OCI-LY3 (cell line): ENCODE data around the gene CDKN1C.

Experiments
- H2AFZ ChIP-seq: fragments of 200-600, 300-600 bp; shearing (Covaris generic); 2 replicates; pipeline ENCODE4 v1.6.0; 2014; ENCODE audit warnings: antibody characterized with exemption, low read depth, low read length
- H3K27ac ChIP-seq: fragments of 200-600, 300-600 bp; sonication (generic); 2 replicates; pipeline ENCODE4 v1.5.1; 2014; ENCODE audit warnings: mild to moderate bottlenecking, low read length, moderate library complexity, mixed read lengths
- H3K27me3 ChIP-seq: fragments of 200-600, 300-600 bp; sonication (generic); 2 replicates; pipeline ENCODE4 v1.6.1; 2014; ENCODE audit warnings: low read depth, low read length, mixed read lengths
- H3K36me3 ChIP-seq: fragments of 200-600, 300-600 bp; sonication (generic); replicated peaks from 2 replicates; pipeline ENCODE3; 2014; ENCODE audit warnings: low read depth, low read length, mixed read lengths
- H3K4me1 ChIP-seq: fragments of 300-600, 200-600 bp; sonication (generic); 2 replicates; pipeline ENCODE4 v1.6.1; 2014; ENCODE audit warnings: low read length, mixed read lengths
- H3K4me2 ChIP-seq: fragments of 200-600, 300-600 bp; sonication (generic); 2 replicates; pipeline ENCODE4 v1.6.1; 2014; ENCODE audit warnings: low read length, mixed read lengths
- H3K4me3 ChIP-seq: fragments of 300-600, 200-600 bp; sonication (generic); 2 replicates; pipeline ENCODE4 v1.5.1; 2014; ENCODE audit warnings: antibody characterized with exemption, mild to moderate bottlenecking, low read length, moderate library complexity
- H3K79me2 ChIP-seq: fragments of 300-600, 200-600 bp; shearing (Covaris generic); 2 replicates; pipeline ENCODE4 v1.6.1; 2014; ENCODE audit warnings: mild to moderate bottlenecking, low read length, mixed read lengths
- H3K9ac ChIP-seq: fragments of 300-600, 200-600 bp; shearing (Covaris generic); 2 replicates; pipeline ENCODE4 v1.6.0; 2014; ENCODE audit warnings: mild to moderate bottlenecking, low read length, moderate library complexity
- H3K9me3 ChIP-seq: fragments of 200-600, 300-600 bp; shearing (Covaris generic); 2 replicates; pipeline ENCODE4 v1.6.1; 2014; ENCODE audit warnings: low read length, mixed read lengths; ENCODE audit not compliant: insufficient read depth
- H4K20me1 ChIP-seq: fragments of 200-600, 300-600 bp; sonication (generic); 2 replicates; pipeline ENCODE4 v1.6.1; 2016; ENCODE audit warnings: low read length, mixed read lengths; ENCODE audit not compliant: insufficient read depth
- EZH2phosphoT487 ChIP-seq: fragments of 200-600 bp; shearing (Covaris generic); IDR thresholded peaks from 2 replicates; pipeline ENCODE4 v1.6.1; 2018; ENCODE audit warnings: antibody characterized with exemption, mixed run types, low read depth
- TF ChIP-seq, protein P1 (sequence below): fragments of 200-600, 300-600 bp; sonication (generic); IDR thresholded peaks from 2 replicates; pipeline ENCODE4 v1.5.1; 2014; ENCODE audit warnings: antibody characterized with exemption, low read length, low read depth

CDKN1C gene

GRCh38 chr11:2857276-2857675 is 28.3 kb downstream of the CDKN1C start:
- H3K4me1 ChIP-seq = peaks cover 8% of the 10 kb centered on the region
- H3K4me3 ChIP-seq = no peak overlapping the region

GRCh38 chr11:2855162-2855561 is 30.4 kb downstream of the CDKN1C start:
- no peaks in the 10 kb centered on the region for H3K9me3 ChIP-seq
- no peaks in the 10 kb centered on the region for H3K27me3 ChIP-seq
- no peak overlapping the region for H3K4me2 ChIP-seq
- H4K20me1 ChIP-seq = no peaks in the 10 kb centered on the region
- H3K4me1 ChIP-seq = no peaks in the 10 kb centered on the region
- no peak overlapping the region for H3K4me3 ChIP-seq
- no peak overlapping the region for H2AFZ ChIP-seq
- H3K9ac ChIP-seq = no peak overlapping the region
- no peak overlapping the region for H3K27ac ChIP-seq
- TF ChIP-seq EZH2phosphoT487 = no peak
- TF ChIP-seq, protein P1, sequence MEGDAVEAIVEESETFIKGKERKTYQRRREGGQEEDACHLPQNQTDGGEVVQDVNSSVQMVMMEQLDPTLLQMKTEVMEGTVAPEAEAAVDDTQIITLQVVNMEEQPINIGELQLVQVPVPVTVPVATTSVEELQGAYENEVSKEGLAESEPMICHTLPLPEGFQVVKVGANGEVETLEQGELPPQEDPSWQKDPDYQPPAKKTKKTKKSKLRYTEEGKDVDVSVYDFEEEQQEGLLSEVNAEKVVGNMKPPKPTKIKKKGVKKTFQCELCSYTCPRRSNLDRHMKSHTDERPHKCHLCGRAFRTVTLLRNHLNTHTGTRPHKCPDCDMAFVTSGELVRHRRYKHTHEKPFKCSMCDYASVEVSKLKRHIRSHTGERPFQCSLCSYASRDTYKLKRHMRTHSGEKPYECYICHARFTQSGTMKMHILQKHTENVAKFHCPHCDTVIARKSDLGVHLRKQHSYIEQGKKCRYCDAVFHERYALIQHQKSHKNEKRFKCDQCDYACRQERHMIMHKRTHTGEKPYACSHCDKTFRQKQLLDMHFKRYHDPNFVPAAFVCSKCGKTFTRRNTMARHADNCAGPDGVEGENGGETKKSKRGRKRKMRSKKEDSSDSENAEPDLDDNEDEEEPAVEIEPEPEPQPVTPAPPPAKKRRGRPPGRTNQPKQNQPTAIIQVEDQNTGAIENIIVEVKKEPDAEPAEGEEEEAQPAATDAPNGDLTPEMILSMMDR = no peak
- no peaks in the 10 kb centered on the region for H3K79me2 ChIP-seq
- H3K36me3 ChIP-seq = no peaks in the 10 kb centered on the region

More at GRCh38 chr11:2857276-2857675, 28.3 kb downstream of the CDKN1C start:
- Histone ChIP-seq H3K27ac (no peak overlapping the region), H3K4me2 (no peak overlapping the region), H3K9ac (no peak overlapping the region), H2AFZ (no peak overlapping the region), H3K27me3 (no peaks in the 10 kb centered on the region), H3K36me3 (no peaks in the 10 kb centered on the region), H3K9me3 (no peaks in the 10 kb centered on the region), H4K20me1 (no peaks in the 10 kb centered on the region), H3K79me2 (no peaks in the 10 kb centered on the region)
- TF ChIP-seq EZH2phosphoT487 = no peak
- TF ChIP-seq, protein P1 = no peak

DNA sequence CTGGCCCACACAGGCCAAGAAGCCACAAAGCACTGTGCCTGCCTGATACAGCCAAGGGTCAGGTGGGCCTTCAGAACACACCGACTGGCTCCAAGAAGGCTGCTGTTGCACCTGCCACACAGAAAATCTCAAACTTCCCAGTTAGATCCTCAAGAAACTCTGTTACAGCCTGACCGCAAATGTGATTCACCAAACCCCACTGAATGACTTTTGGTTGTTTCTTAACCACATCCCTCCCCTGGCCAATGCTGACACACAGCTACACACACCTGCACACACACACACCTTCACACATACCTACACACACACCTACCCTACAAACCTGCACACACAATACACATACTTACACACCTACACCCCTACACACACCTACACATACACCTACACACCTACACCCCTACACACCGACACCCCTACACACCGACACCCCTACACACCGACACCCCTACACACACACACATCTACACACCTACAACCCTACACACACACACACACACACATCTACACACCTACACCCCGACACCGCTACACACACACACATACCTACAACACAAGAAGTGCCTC is 31.5 kb downstream of the CDKN1C start:
- Histone ChIP-seq H4K20me1 (no peaks in the 10 kb centered on the region), H3K4me2 (no peak overlapping the region), H3K4me3 (no peak overlapping the region), H3K27ac (no peak overlapping the region), H3K79me2 (no peaks in the 10 kb centered on the region), H3K4me1 (no peaks in the 10 kb centered on the region), H3K9ac (no peak overlapping the region), H2AFZ (no peak overlapping the region), H3K36me3 (no peaks in the 10 kb centered on the region), H3K27me3 (no peaks in the 10 kb centered on the region), H3K9me3 (no peaks in the 10 kb centered on the region)
- TF ChIP-seq, protein P1 = no peak
- no peak for TF ChIP-seq EZH2phosphoT487

DNA sequence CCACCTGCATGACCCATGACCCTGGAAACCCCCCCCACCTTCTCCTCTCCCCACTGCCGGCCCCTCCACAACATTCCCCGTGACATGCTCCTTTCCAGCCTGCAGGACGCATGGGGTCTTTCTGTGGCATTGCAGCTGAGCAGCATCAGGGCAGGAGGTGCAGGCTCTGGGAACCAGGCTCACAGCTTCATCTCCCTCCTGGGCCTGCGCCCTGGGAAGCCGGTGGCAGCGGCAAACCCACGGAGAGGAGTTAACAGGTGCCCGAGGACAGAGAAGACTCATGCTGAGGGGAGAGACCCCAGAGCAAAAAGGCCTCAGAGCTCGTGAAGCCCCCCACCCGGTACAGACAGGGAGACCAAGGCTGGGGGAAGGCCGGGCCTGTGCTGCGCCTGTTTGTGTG is 32.2 kb downstream of the CDKN1C start:
- Histone ChIP-seq H3K36me3 (no peaks in the 10 kb centered on the region), H3K4me1 (no peaks in the 10 kb centered on the region), H3K79me2 (no peaks in the 10 kb centered on the region), H2AFZ (no peak overlapping the region), H4K20me1 (no peaks in the 10 kb centered on the region), H3K4me3 (no peak overlapping the region), H3K9ac (no peak overlapping the region), H3K27ac (no peak overlapping the region), H3K9me3 (no peaks in the 10 kb centered on the region), H3K27me3 (no peaks in the 10 kb centered on the region), H3K4me2 (no peak overlapping the region)
- TF ChIP-seq, protein P1 = no peak
- TF ChIP-seq EZH2phosphoT487 = no peak
